GM18502 (cell line): ENCODE results near the gene KRT73.

Experiments
- ATAC-seq: cut with Tn5 transposase; IDR thresholded peaks from one replicate; pipeline ENCODE4 v1.9.1; 2021; ENCODE audit warnings: mild to moderate bottlenecking; ENCODE audit not compliant: unreplicated experiment, poor library complexity

KRT73 gene

GRCh38 chr12:52577316-52577715, 41.0 kb downstream of the KRT73 start:
- ATAC-seq, result no peak

- ATAC-seq, result no peak
These were observed 42.4 kb downstream of the KRT73 start for GRCh38 chr12:52575948-52576347.

GRCh38 chr12:52575256-52575655, 43.1 kb downstream of the KRT73 start:
- ATAC-seq, result no peak

GRCh38 chr12:52573743-52574142, 44.6 kb downstream of the KRT73 start, which contains the start of gene KRT74:
TSS of gene KRT74 (minus strand) at chr12:52573843. CDS start at chr12:52573777, 66 bp downstream.
- no peak for ATAC-seq

GRCh38 chr12:52573306-52573705, 45.1 kb downstream of the KRT73 start:
- ATAC-seq, result no peak

GRCh38 chr12:52570511-52570910, 47.8 kb downstream of the KRT73 start:
- no peak for ATAC-seq

GRCh38 chr12:52568111-52568510, 50.2 kb downstream of the KRT73 start:
- ATAC-seq, result no peak

GRCh38 chr12:52566847-52567291, 51.5 kb downstream of the KRT73 start:
- ATAC-seq, result no peak

- no peak for ATAC-seq
These were observed 53.8 kb downstream of the KRT73 start for GRCh38 chr12:52564582-52564981.

- ATAC-seq, result no peak
These were observed 56.4 kb downstream of the KRT73 start for GRCh38 chr12:52561880-52562449.

GRCh38 chr12:52559979-52560378, 58.4 kb downstream of the KRT73 start:
- ATAC-seq, result no peak

- no peak for ATAC-seq
These were observed 59.4 kb downstream of the KRT73 start for GRCh38 chr12:52558781-52559445.
